Measurements from ENCODE around the gene URI1. TPM values are rescaled to one million over a fixed set of nuclear protein-coding genes. Genes with fewer than 3 reads are reported as not detected.
"Not testable (repeated sequence)": the region's sequence is repeated elsewhere in the genome, so short reads cannot be mapped to it uniquely, and the experiment has no call there.

URI1 gene
- total RNA-seq, 2 donors from 2014 or later = 63.6 to 74.6 TPM

DNA sequence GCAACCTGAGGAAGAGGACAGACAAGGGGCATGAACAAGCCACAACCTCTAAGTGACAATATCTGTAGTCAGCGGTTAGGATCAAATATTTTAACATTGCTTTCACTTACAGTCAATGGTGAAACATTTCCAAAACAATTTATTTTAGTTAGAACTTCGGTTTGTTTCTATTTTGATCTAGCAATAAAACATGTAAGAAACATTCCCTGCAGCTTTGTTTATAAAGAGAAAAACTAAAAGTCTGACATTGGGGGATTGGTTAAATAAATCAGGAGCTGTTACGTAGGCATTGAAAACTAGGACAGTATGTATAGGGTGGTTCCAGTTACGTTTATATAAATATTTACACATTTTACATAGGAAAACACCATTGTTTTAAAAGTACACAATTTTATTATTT, 3.4 kb downstream of the URI1 start:
- no peak for DNase-seq
- H3K27ac Mint-ChIP-seq = peak overlapping the region; percentile 90
- no peak for ATAC-seq (replicated peaks in 1 of 2)
- H3K36me3 Mint-ChIP-seq (ENCODE audit: insufficient read depth in 2 of 2) = peaks cover 2 to 11% of the 10 kb centered on the region in 2 donors
- H3K4me1 Mint-ChIP-seq (ENCODE audit: low read depth) = peaks cover 74% of the 10 kb centered on the region
- H3K27me3 Mint-ChIP-seq (ENCODE audit: low read depth) = no peaks in the 10 kb centered on the region
- H3K9me3 Mint-ChIP-seq = no peaks in the 10 kb centered on the region
- H3K4me3 Mint-ChIP-seq = peak overlapping the region; percentile 71 to 90

DNA sequence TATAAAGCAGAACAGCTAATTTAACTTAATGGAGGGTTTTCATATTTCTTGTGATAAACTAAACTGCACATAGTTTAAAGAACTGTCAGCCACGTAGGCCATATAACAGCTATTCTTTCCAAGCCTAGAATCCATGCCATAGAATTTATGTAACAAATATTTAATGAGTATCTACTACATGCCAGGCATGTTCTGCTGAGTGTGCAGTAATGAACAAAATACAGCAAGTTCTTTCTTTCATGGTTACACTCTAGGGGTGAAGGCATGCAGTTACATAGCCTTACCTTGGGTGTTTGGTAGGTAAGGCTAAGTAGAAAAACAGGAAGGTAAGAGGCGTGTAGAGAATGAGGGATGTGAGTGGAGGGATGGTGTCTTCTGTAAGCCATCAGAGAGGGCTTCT, 4.6 kb downstream of the URI1 start:
- Mint-ChIP-seq H3K36me3 (ENCODE audit: insufficient read depth in 2 of 2) (peaks cover 2 to 11% of the 10 kb centered on the region in 2 donors), H3K27me3 (ENCODE audit: low read depth) (no peaks in the 10 kb centered on the region), H3K9me3 (no peaks in the 10 kb centered on the region), H3K27ac (peak overlapping the region; percentile 98), H3K4me1 (ENCODE audit: low read depth) (peaks cover 75% of the 10 kb centered on the region), H3K4me3 (peak overlapping the region; percentile 51 to 79)
- ATAC-seq (replicated peaks in 1 of 2) = no peak
- DNase-seq = no peak

- DNase-seq (no peak), ATAC-seq (replicated peaks in 1 of 2) (peak; percentile 68 to 78)
- peak overlapping the region; percentile 98 for H3K27ac Mint-ChIP-seq
- H3K36me3 Mint-ChIP-seq (ENCODE audit: insufficient read depth in 2 of 2) = peaks cover 2 to 13% of the 10 kb centered on the region in 2 donors
- peaks cover 82% of the 10 kb centered on the region for H3K4me1 Mint-ChIP-seq (ENCODE audit: low read depth)
- H3K27me3 Mint-ChIP-seq (ENCODE audit: low read depth) = no peaks in the 10 kb centered on the region
- H3K4me3 Mint-ChIP-seq = peak overlapping the region; percentile 36 to 79
- H3K9me3 Mint-ChIP-seq = no peaks in the 10 kb centered on the region
Observed at GRCh38 chr19:29947871-29948270, 5.8 kb downstream of the URI1 start.

DNA sequence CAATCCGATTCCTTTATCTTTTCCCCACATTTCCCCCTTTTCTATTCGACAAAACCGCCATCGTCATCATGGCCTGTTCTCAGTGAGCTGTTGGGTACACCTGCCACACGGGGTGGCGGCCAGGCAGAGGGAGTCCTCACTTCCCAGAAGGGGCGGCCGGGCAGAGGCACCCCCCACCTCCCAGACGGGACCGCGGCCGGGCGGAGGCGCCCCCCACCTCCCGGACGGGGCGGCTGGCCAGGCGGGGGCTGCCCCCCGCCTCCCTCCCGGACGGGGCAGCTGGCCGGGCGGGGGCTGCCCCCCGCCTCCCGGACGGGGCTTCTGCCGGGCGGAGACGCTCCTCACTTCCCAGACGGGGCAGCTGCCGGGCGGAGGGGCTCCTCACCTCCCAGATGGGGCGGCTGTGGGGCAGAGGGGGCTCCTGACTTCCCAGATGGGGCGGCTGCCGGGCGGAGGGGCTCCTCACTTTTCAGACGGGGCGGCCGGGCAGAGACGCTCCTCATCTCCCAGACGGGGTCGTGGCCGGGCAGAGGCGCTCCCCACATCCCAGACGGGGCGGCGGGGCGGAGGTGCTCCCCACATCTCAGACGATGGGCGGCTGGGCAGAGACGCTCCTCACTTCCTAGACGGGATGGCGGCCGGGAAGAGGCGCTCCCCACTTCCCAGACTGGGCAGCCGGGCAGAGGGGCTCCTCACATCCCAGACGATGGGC, 6.9 kb downstream of the URI1 start:
- peaks cover 2 to 18% of the 10 kb centered on the region in 2 donors for H3K36me3 Mint-ChIP-seq (ENCODE audit: insufficient read depth in 2 of 2)
- H3K27ac Mint-ChIP-seq = peak overlapping the region; percentile 98
- not testable (repeated sequence) for ATAC-seq (replicated peaks in 1 of 2); H3K9me3 Mint-ChIP-seq; H3K27me3 Mint-ChIP-seq (ENCODE audit: low read depth); DNase-seq
- H3K4me3 Mint-ChIP-seq = peak overlapping the region in 1 of 2 donors; percentile 79
- peaks cover 84% of the 10 kb centered on the region for H3K4me1 Mint-ChIP-seq (ENCODE audit: low read depth)

DNA sequence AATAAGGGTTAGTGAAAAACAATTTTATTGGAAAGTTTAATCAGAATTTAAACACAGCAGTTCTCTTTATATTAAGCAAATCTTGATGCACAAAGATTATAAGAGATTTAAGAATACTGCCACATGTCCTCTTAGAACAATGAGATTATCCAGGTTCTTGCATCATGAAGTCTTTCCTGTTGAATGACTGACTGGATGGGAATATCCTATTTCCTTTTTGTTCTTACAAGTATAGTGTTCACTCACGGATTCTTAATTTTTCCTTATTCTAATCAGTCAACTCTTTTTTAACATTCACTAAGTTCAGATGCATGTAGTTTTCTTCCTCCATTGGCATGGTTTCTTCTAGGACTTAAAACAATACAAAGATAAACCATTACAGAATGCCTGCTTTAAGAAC, 10.1 kb downstream of the URI1 start:
- Mint-ChIP-seq H3K27me3 (ENCODE audit: low read depth) (no peaks in the 10 kb centered on the region), H3K36me3 (ENCODE audit: insufficient read depth in 2 of 2) (peaks cover 4 to 27% of the 10 kb centered on the region in 2 donors), H3K27ac (peak overlapping the region; percentile 42), H3K4me3 (peak overlapping the region; percentile 17 to 37), H3K4me1 (ENCODE audit: low read depth) (peaks cover 66% of the 10 kb centered on the region), H3K9me3 (peaks cover 0 to 5% of the 10 kb centered on the region in 2 donors)
- DNase-seq (no peak), ATAC-seq (replicated peaks in 1 of 2) (no peak)

GRCh38 chr19:29952646-29953045, 10.6 kb downstream of the URI1 start:
- H3K4me3 Mint-ChIP-seq = peak overlapping the region; percentile 17 to 37
- no peak for DNase-seq
- peaks cover 4 to 27% of the 10 kb centered on the region in 2 donors for H3K36me3 Mint-ChIP-seq (ENCODE audit: insufficient read depth in 2 of 2)
- ATAC-seq (replicated peaks in 1 of 2) = peak; percentile 56 to 61
- no peaks in the 10 kb centered on the region for H3K27me3 Mint-ChIP-seq (ENCODE audit: low read depth)
- peaks cover 0 to 5% of the 10 kb centered on the region in 2 donors for H3K9me3 Mint-ChIP-seq
- H3K4me1 Mint-ChIP-seq (ENCODE audit: low read depth) = peaks cover 66% of the 10 kb centered on the region
- peak overlapping the region; percentile 7 for H3K27ac Mint-ChIP-seq

- Mint-ChIP-seq H3K4me1 (ENCODE audit: low read depth) (peaks cover 56% of the 10 kb centered on the region), H3K9me3 (peaks cover 0 to 5% of the 10 kb centered on the region in 2 donors), H3K27me3 (ENCODE audit: low read depth) (no peaks in the 10 kb centered on the region), H3K27ac (peak overlapping the region; percentile 96), H3K36me3 (ENCODE audit: insufficient read depth in 2 of 2) (peaks cover 3 to 22% of the 10 kb centered on the region in 2 donors), H3K4me3 (peak overlapping the region; percentile 65 to 82)
- ATAC-seq (replicated peaks in 1 of 2) (peak; percentile 29 to 31), DNase-seq (no peak)
Observed at GRCh38 chr19:29953352-29954247, 11.6 kb downstream of the URI1 start.

DNA sequence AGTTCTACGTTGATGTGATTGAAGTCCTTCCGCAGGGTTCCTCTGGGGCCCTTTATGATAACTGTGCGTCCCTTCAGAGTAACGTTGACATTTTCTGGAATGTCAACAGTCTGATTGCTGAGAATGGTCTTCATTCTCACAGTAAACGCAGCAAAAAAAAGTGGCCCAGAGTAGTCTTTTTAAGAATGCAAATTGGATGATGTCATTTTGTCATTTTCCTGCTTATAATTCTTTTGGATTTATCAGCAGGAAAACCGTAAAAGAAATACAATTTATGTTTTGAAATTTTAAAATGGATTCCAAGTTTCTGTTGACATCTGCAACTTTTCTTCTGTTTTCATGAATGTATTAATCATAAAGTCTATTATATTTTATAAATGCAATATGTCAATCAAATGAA, 14.8 kb downstream of the URI1 start:
- Mint-ChIP-seq H3K36me3 (ENCODE audit: insufficient read depth in 2 of 2) (peaks cover 4 to 23% of the 10 kb centered on the region in 2 donors), H3K4me3 (no peak overlapping the region), H3K27ac (no peak overlapping the region), H3K4me1 (ENCODE audit: low read depth) (peaks cover 55% of the 10 kb centered on the region), H3K9me3 (peaks cover 0 to 7% of the 10 kb centered on the region in 2 donors), H3K27me3 (ENCODE audit: low read depth) (no peaks in the 10 kb centered on the region)
- ATAC-seq (replicated peaks in 1 of 2) (no peak), DNase-seq (no peak)

DNA sequence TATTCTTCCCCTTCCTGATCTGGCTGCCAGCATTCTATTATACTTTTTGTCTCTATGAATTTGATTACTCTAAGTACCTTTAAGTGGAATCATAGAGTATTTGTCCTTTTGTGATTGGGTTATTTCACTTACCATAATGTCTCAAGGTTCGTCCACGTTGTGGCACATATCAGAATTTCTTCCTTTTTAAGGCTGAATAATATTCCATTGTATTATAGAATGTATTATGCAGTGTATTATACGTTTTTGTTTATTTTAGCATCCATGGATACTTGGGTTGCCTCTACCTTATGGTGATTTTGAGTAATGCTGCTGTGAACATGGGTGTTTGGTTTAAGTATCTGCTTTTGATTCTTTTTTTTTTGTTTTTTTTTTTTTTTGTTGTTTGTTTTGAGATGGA, 19.3 kb downstream of the URI1 start:
- ATAC-seq (replicated peaks in 1 of 2) = no peak
- H3K9me3 Mint-ChIP-seq = peaks cover 0 to 2% of the 10 kb centered on the region in 2 donors
- H3K4me1 Mint-ChIP-seq (ENCODE audit: low read depth) = peaks cover 70% of the 10 kb centered on the region
- peaks cover 2 to 8% of the 10 kb centered on the region in 2 donors for H3K36me3 Mint-ChIP-seq (ENCODE audit: insufficient read depth in 2 of 2)
- no peak overlapping the region for H3K4me3 Mint-ChIP-seq
- no peaks in the 10 kb centered on the region for H3K27me3 Mint-ChIP-seq (ENCODE audit: low read depth)
- H3K27ac Mint-ChIP-seq = peak overlapping the region; percentile 52
- DNase-seq = no peak

DNA sequence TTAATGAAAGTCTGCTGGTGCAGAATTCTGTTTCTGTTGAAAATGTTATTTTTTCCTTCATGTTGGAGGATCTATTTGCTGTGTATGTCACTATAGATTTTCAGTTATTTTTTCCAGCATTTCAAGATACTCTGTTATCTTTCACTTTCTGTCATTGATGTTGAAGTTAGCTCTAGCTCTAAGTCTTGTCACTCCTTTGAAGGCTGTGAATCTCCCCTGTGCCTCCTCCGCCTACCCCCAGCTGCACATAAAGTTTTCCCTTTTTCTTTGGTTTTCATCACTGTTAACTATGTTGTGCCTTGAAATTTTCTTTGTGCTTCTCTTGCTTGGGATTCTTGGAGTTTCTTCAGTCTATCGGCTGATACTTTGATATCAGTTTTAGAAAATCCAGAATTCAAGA, 20.8 kb downstream of the URI1 start:
- H3K9me3 Mint-ChIP-seq = peaks cover 0 to 2% of the 10 kb centered on the region in 2 donors
- peak overlapping the region; percentile 42 to 68 for H3K4me3 Mint-ChIP-seq
- ATAC-seq (replicated peaks in 1 of 2) (peak in 1 of 2 donors; percentile 32), DNase-seq (no peak)
- H3K27me3 Mint-ChIP-seq (ENCODE audit: low read depth) = no peaks in the 10 kb centered on the region
- H3K36me3 Mint-ChIP-seq (ENCODE audit: insufficient read depth in 2 of 2) = peaks cover 2 to 7% of the 10 kb centered on the region in 2 donors
- H3K27ac Mint-ChIP-seq = peak overlapping the region; percentile 90
- H3K4me1 Mint-ChIP-seq (ENCODE audit: low read depth) = peaks cover 81% of the 10 kb centered on the region

- peaks cover 2 to 7% of the 10 kb centered on the region in 2 donors for H3K36me3 Mint-ChIP-seq (ENCODE audit: insufficient read depth in 2 of 2)
- no peaks in the 10 kb centered on the region for H3K27me3 Mint-ChIP-seq (ENCODE audit: low read depth)
- H3K27ac Mint-ChIP-seq = peak overlapping the region; percentile 90
- no peak for DNase-seq
- H3K9me3 Mint-ChIP-seq = peaks cover 0 to 2% of the 10 kb centered on the region in 2 donors
- peak overlapping the region in 1 of 2 donors; percentile 68 for H3K4me3 Mint-ChIP-seq
- no peak for ATAC-seq (replicated peaks in 1 of 2)
- peaks cover 83% of the 10 kb centered on the region for H3K4me1 Mint-ChIP-seq (ENCODE audit: low read depth)
Observed at GRCh38 chr19:29963576-29963975, 21.5 kb downstream of the URI1 start.

DNA sequence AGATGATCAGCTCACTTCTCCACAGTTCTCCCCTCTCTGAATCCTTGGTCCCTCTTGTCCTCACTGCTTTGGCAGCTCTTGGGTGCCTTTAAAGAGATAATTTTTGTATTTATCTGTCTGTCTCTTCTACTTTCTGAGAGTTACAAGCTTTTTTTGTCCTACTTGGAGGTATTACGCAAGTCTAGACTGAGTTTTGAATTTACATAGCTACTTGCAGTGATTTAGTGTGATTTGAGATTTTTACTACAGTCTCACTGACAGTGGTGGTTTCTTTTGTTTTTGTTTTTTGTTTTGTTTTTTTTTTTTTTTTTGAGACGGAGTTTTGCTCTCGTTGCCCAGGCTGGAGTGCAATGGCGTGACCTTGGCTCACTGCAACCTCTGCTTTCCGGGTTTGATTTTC, 22.1 kb downstream of the URI1 start:
- no peak for DNase-seq
- Mint-ChIP-seq H3K9me3 (peaks cover 0 to 2% of the 10 kb centered on the region in 2 donors), H3K27ac (no peak overlapping the region), H3K36me3 (ENCODE audit: insufficient read depth in 2 of 2) (peaks cover 2 to 5% of the 10 kb centered on the region in 2 donors), H3K4me3 (peak overlapping the region in 1 of 2 donors; percentile 37), H3K4me1 (ENCODE audit: low read depth) (peaks cover 87% of the 10 kb centered on the region), H3K27me3 (ENCODE audit: low read depth) (no peaks in the 10 kb centered on the region)
- no peak for ATAC-seq (replicated peaks in 1 of 2)

- H3K4me1 Mint-ChIP-seq (ENCODE audit: low read depth) = peaks cover 85% of the 10 kb centered on the region
- H3K4me3 Mint-ChIP-seq = no peak overlapping the region
Observed at GRCh38 chr19:29965492-29965891, 23.5 kb downstream of the URI1 start.

More at GRCh38 chr19:29965492-29965891, 23.5 kb downstream of the URI1 start:
- peaks cover 0 to 2% of the 10 kb centered on the region in 2 donors for H3K9me3 Mint-ChIP-seq
- ATAC-seq (replicated peaks in 1 of 2) = no peak
- H3K27ac Mint-ChIP-seq = no peak overlapping the region
- H3K36me3 Mint-ChIP-seq (ENCODE audit: insufficient read depth in 2 of 2) = peaks cover 2% of the 10 kb centered on the region in 2 donors
- H3K27me3 Mint-ChIP-seq (ENCODE audit: low read depth) = no peaks in the 10 kb centered on the region
- no peak for DNase-seq

Data from activated T-cell treated with anti-CD3 and anti-CD28 coated beads, Interleukin-2, amount 50 U/mL, for 72 hours (primary cell).